ENCODE measurements around the gene CTU2. TPM values are rescaled to one million over a fixed set of nuclear protein-coding genes. Genes with fewer than 3 reads are reported as not detected.

The CTU2 gene
- total RNA-seq, 2 experiments from 2014 or later, result 22.8 to 25.7 TPM

GRCh38 chr16:88715312-88716190 is 9.2 kb downstream of the CTU2 start:
- POLR2A ChIA-PET, result interaction anchor here (1.5 kb wide), 2 partner anchors 12 to 14 kb away, joined by 3 to 5 read pairs; no protein-coding TSS in a partner anchor
- Mint-ChIP-seq H3K27ac (no peak overlapping the region), H3K9me3 (no peaks in the 10 kb centered on the region), H3K4me3 (no peak overlapping the region), H3K27me3 (no peaks in the 10 kb centered on the region), H3K36me3 (peaks cover 10% of the 10 kb centered on the region), H3K4me1 (peaks cover 2% of the 10 kb centered on the region)
- ATAC-seq (ENCODE audit: low read depth) (no peak), DNase-seq (no peak)

GRCh38 chr16:88716201-88716600 is 9.9 kb downstream of the CTU2 start:
- Mint-ChIP-seq H3K9me3 (no peaks in the 10 kb centered on the region), H3K36me3 (peaks cover 10% of the 10 kb centered on the region), H3K27ac (no peak overlapping the region), H3K4me3 (no peak overlapping the region), H3K27me3 (no peaks in the 10 kb centered on the region), H3K4me1 (peaks cover 2% of the 10 kb centered on the region)
- DNase-seq (no peak), ATAC-seq (ENCODE audit: low read depth) (no peak)
- POLR2A ChIA-PET, result interaction anchor here (1.5 kb wide), 1 partner anchor 14 kb away, joined by 5 read pairs; no protein-coding TSS in a partner anchor

GRCh38 chr16:88716601-88717001 is 10.3 kb downstream of the CTU2 start:
- DNase-seq (no peak), ATAC-seq (ENCODE audit: low read depth) (no peak)
- H3K36me3 Mint-ChIP-seq, result peaks cover 10% of the 10 kb centered on the region
- no peaks in the 10 kb centered on the region for H3K27me3 Mint-ChIP-seq
- H3K4me1 Mint-ChIP-seq, result peaks cover 2% of the 10 kb centered on the region
- no peak overlapping the region for H3K4me3 Mint-ChIP-seq
- POLR2A ChIA-PET, result no interaction called here
- H3K9me3 Mint-ChIP-seq, result no peaks in the 10 kb centered on the region
- H3K27ac Mint-ChIP-seq, result no peak overlapping the region

- Mint-ChIP-seq H3K36me3 (peaks cover 10% of the 10 kb centered on the region), H3K4me3 (no peak overlapping the region), H3K27me3 (no peaks in the 10 kb centered on the region), H3K9me3 (no peaks in the 10 kb centered on the region), H3K27ac (no peak overlapping the region), H3K4me1 (peaks cover 2% of the 10 kb centered on the region)
- no peak for DNase-seq
- POLR2A ChIA-PET, result no interaction called here
- ATAC-seq (ENCODE audit: low read depth), result no peak
Observed at GRCh38 chr16:88718178-88718577, 11.9 kb downstream of the CTU2 start.

GRCh38 chr16:88719267-88719932 is 13.1 kb downstream of the CTU2 start:
- POLR2A ChIA-PET, result no interaction called here
- ATAC-seq (ENCODE audit: low read depth), result no peak
- DNase-seq, result no peak
- Mint-ChIP-seq H3K9me3 (no peaks in the 10 kb centered on the region), H3K4me1 (peaks cover 2% of the 10 kb centered on the region), H3K4me3 (no peak overlapping the region), H3K27ac (no peak overlapping the region), H3K27me3 (no peaks in the 10 kb centered on the region), H3K36me3 (peaks cover 10% of the 10 kb centered on the region)

GRCh38 chr16:88719933-88720296 is 13.6 kb downstream of the CTU2 start:
- Mint-ChIP-seq H3K36me3 (peaks cover 12% of the 10 kb centered on the region), H3K27me3 (no peaks in the 10 kb centered on the region), H3K27ac (no peak overlapping the region), H3K9me3 (no peaks in the 10 kb centered on the region), H3K4me3 (no peak overlapping the region), H3K4me1 (peaks cover 2% of the 10 kb centered on the region)
- DNase-seq, result no peak
- no peak for ATAC-seq (ENCODE audit: low read depth)
- POLR2A ChIA-PET, result no interaction called here

GRCh38 chr16:88720396-88720970 is 14.2 kb downstream of the CTU2 start:
- POLR2A ChIA-PET, result no interaction called here
- ATAC-seq (ENCODE audit: low read depth) (no peak), DNase-seq (no peak)
- Mint-ChIP-seq H3K4me1 (peaks cover 2% of the 10 kb centered on the region), H3K36me3 (peaks cover 10% of the 10 kb centered on the region), H3K9me3 (no peaks in the 10 kb centered on the region), H3K27ac (peak overlapping the region; percentile 20), H3K4me3 (no peak overlapping the region), H3K27me3 (no peaks in the 10 kb centered on the region)

GRCh38 chr16:88721236-88721635 is 14.9 kb downstream of the CTU2 start:
- POLR2A ChIA-PET, result no interaction called here
- Mint-ChIP-seq H3K36me3 (peaks cover 12% of the 10 kb centered on the region), H3K27ac (no peak overlapping the region), H3K4me1 (peaks cover 2% of the 10 kb centered on the region), H3K27me3 (no peaks in the 10 kb centered on the region), H3K9me3 (no peaks in the 10 kb centered on the region), H3K4me3 (no peak overlapping the region)
- no peak for DNase-seq
- no peak for ATAC-seq (ENCODE audit: low read depth)

- Mint-ChIP-seq H3K27me3 (no peaks in the 10 kb centered on the region), H3K4me3 (no peak overlapping the region), H3K27ac (no peak overlapping the region), H3K4me1 (peaks cover 2% of the 10 kb centered on the region), H3K36me3 (peaks cover 13% of the 10 kb centered on the region), H3K9me3 (no peaks in the 10 kb centered on the region)
- DNase-seq (no peak), ATAC-seq (ENCODE audit: low read depth) (no peak)
- POLR2A ChIA-PET, result no interaction called here
Observed at GRCh38 chr16:88721815-88722755, 15.8 kb downstream of the CTU2 start.

GRCh38 chr16:88722784-88723506 is 16.6 kb downstream of the CTU2 start:
- Mint-ChIP-seq H3K36me3 (peaks cover 10% of the 10 kb centered on the region), H3K9me3 (no peaks in the 10 kb centered on the region), H3K4me1 (peaks cover 2% of the 10 kb centered on the region), H3K4me3 (no peak overlapping the region), H3K27ac (no peak overlapping the region), H3K27me3 (no peaks in the 10 kb centered on the region)
- ATAC-seq (ENCODE audit: low read depth) (no peak), DNase-seq (no peak)
- POLR2A ChIA-PET, result no interaction called here

- no peak for ATAC-seq (ENCODE audit: low read depth)
- Mint-ChIP-seq H3K27ac (no peak overlapping the region), H3K9me3 (no peaks in the 10 kb centered on the region), H3K4me3 (no peak overlapping the region), H3K4me1 (peaks cover 2% of the 10 kb centered on the region), H3K27me3 (no peaks in the 10 kb centered on the region), H3K36me3 (peaks cover 10% of the 10 kb centered on the region)
- POLR2A ChIA-PET, result no interaction called here
- no peak for DNase-seq
Observed at GRCh38 chr16:88723507-88723887, 17.2 kb downstream of the CTU2 start.

GRCh38 chr16:88723911-88724310 is 17.6 kb downstream of the CTU2 start:
- ATAC-seq (ENCODE audit: low read depth) (no peak), DNase-seq (no peak)
- POLR2A ChIA-PET, result no interaction called here
- H3K9me3 Mint-ChIP-seq, result no peaks in the 10 kb centered on the region
- no peak overlapping the region for H3K27ac Mint-ChIP-seq
- H3K36me3 Mint-ChIP-seq, result peaks cover 10% of the 10 kb centered on the region
- no peak overlapping the region for H3K4me3 Mint-ChIP-seq
- H3K4me1 Mint-ChIP-seq, result peaks cover 2% of the 10 kb centered on the region
- H3K27me3 Mint-ChIP-seq, result no peaks in the 10 kb centered on the region

Data from activated naive CD8-positive, alpha-beta T cell treated with anti-CD3 and anti-CD28 coated beads, Interleukin-2, amount 10 ng/mL, durations not matched to agents 7 days and 5 days (primary cell).